Colonic mucosa (tissue), 4 donors: ENCODE measurements around the gene PRDM15. TPM values are rescaled to one million over a fixed set of nuclear protein-coding genes. Genes with fewer than 3 reads are reported as not detected.

Source experiments
- DNase-seq: peaks from one replicate; pipeline ENCODE4 v3.0.0-alpha.2; 2020
- H3K27ac ChIP-seq: fragments of 200-600 bp; one replicate; pipeline ENCODE4 v1.8.0; 2021
- H3K27me3 ChIP-seq: fragments of 200-600 bp; one replicate; pipeline ENCODE4 v1.8.0; 2021
- H3K36me3 ChIP-seq: fragments of 200-600 bp; one replicate; pipeline ENCODE4 v1.8.0; 2021
- H3K4me1 ChIP-seq: fragments of 200-600 bp; one replicate; pipeline ENCODE4 v1.8.0; 2021; ENCODE audit warnings: mild to moderate bottlenecking
- H3K4me3 ChIP-seq: fragments of 200-600 bp; one replicate; pipeline ENCODE4 v1.8.0; 2021
- H3K9ac ChIP-seq, 2 donors: one replicate each; pipeline ENCODE4 v1.7.0; 2013; ENCODE audit warnings: control low read depth in 2 of 2, low read depth in 2 of 2, low read length in 2 of 2
- H3K9me3 ChIP-seq: fragments of 200-600 bp; one replicate; pipeline ENCODE4 v1.8.0; 2021
- intact Hi-C: fragments of 100-400 bp; cut with DNase I; formaldehyde crosslinking; loops from one replicate; pipeline ENCODE4 v1.14.1; 2022
- total RNA-seq, 2 donors: library from RNA; stranded (reverse); fragmentation: NEBNext Ultra II Directional in 1 of 2; extraction: Animal tissue kit (Norgen Biotek cat#: 25700) in 1 of 2; gene quantifications; one replicate each; pipeline ENCODE4 v1.2.1, GENCODE V29; 2021
- TF ChIP-seq, protein P1 (sequence below): fragments of 200-600 bp; IDR thresholded peaks from one replicate; pipeline ENCODE4 v1.8.0; 2022; ENCODE audit warnings: antibody characterized with exemption, mild to moderate bottlenecking
- donor health status: healthy.
- donor health status: DM: no; HTN: no; CAD: no.
- donor health status: DM: no; HTN: no; CAD: no.

The PRDM15 gene
- total RNA-seq, 2 donors from 2014 or later, result 3.2 to 6.3 TPM

DNA sequence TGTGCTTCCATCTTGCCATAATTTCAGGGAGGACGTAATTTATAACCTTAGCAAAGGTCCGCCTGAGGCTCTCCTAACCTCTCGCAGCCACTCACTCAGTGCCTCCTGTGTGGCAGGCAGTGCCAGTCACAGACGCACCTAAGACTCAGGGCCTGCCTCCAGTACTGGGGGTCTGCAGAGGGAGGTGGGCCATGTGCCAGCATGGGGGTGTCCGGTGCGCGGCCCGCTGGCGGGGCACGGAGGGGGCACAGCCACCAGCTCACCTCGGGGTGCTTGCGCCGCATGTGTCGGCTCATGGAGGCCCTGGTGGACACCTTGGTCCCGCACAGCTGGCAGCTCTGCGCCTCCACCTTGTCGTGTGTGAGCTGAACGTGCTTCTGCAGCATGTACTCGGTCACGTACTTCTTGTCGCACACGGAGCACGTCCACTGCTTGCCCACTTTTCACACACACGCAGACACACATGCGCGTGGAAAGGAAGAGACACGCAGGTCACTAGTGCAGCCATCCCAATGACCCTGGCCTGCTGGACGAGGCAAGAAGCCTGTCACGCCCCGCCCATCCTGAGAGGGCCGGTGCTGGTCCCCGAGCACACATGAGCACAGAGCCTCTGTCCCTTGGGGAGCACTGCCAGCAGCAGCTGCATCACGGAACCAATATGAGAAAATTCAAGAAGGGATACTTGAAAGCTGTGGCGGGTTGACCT is 69.1 kb downstream of the PRDM15 start:
- peaks cover 1% of the 10 kb centered on the region for H3K36me3 ChIP-seq
- TF ChIP-seq, protein P1, sequence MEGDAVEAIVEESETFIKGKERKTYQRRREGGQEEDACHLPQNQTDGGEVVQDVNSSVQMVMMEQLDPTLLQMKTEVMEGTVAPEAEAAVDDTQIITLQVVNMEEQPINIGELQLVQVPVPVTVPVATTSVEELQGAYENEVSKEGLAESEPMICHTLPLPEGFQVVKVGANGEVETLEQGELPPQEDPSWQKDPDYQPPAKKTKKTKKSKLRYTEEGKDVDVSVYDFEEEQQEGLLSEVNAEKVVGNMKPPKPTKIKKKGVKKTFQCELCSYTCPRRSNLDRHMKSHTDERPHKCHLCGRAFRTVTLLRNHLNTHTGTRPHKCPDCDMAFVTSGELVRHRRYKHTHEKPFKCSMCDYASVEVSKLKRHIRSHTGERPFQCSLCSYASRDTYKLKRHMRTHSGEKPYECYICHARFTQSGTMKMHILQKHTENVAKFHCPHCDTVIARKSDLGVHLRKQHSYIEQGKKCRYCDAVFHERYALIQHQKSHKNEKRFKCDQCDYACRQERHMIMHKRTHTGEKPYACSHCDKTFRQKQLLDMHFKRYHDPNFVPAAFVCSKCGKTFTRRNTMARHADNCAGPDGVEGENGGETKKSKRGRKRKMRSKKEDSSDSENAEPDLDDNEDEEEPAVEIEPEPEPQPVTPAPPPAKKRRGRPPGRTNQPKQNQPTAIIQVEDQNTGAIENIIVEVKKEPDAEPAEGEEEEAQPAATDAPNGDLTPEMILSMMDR, result no peak
- no peaks in the 10 kb centered on the region for H3K27me3 ChIP-seq
- H3K4me3 ChIP-seq, result no peak overlapping the region
- H3K9ac ChIP-seq, result no peak overlapping the region
- H3K4me1 ChIP-seq, result no peaks in the 10 kb centered on the region
- no peak overlapping the region for H3K27ac ChIP-seq
- intact Hi-C loops, result no loop called here
- no peaks in the 10 kb centered on the region for H3K9me3 ChIP-seq
- no peak for DNase-seq

DNA sequence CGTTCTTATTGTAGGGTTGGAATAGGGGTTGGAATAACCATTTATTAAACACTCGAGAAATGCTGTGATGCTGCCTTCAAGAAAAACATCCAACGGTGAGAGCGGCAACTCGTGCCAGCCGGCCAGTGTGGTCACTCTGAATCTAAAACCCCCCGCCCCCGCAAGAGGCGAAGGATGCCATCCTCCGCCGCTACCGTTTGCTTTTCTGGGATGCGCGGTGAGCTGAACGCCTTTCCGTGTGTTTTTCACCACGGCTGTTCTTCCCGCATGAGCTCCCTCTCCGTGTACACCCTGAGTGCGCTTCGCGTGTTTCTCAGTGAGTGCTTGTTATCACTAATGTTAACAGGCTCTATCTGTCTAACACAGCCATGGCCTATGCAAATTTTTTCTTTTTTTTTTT is 70.3 kb downstream of the PRDM15 start:
- no peak overlapping the region for H3K4me3 ChIP-seq
- no peak overlapping the region for H3K9ac ChIP-seq
- H3K36me3 ChIP-seq, result no peaks in the 10 kb centered on the region
- H3K27me3 ChIP-seq, result no peaks in the 10 kb centered on the region
- intact Hi-C loops, result no loop called here
- H3K27ac ChIP-seq, result no peak overlapping the region
- TF ChIP-seq, protein P1, result no peak
- no peaks in the 10 kb centered on the region for H3K4me1 ChIP-seq
- no peaks in the 10 kb centered on the region for H3K9me3 ChIP-seq
- DNase-seq, result no peak

DNA sequence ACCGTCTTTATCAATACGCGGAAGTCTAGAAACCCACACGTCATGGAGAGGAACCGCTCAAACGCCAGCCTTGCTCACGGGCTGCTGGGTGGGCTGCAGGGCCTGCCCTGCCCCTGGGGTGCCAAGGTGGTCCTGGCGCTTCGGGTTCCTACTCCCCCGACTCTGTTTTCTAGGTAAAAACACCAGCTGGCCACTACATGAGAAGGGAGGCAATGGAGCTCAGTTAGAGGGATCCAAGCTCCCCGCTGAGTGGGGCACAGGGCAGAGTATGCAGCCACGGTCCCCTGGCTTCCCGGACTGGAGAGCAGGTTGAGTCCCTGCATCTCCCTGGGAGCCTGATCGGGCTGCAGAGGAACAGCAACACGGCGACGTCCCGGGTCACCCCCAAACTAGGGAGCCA is 71.0 kb downstream of the PRDM15 start:
- no peaks in the 10 kb centered on the region for H3K27me3 ChIP-seq
- H3K36me3 ChIP-seq, result no peaks in the 10 kb centered on the region
- H3K4me1 ChIP-seq, result no peaks in the 10 kb centered on the region
- H3K4me3 ChIP-seq, result no peak overlapping the region
- no peaks in the 10 kb centered on the region for H3K9me3 ChIP-seq
- no peak overlapping the region for H3K27ac ChIP-seq
- no peak overlapping the region for H3K9ac ChIP-seq
- intact Hi-C loops, result no loop called here
- TF ChIP-seq, protein P1, result no peak
- no peak for DNase-seq

DNA sequence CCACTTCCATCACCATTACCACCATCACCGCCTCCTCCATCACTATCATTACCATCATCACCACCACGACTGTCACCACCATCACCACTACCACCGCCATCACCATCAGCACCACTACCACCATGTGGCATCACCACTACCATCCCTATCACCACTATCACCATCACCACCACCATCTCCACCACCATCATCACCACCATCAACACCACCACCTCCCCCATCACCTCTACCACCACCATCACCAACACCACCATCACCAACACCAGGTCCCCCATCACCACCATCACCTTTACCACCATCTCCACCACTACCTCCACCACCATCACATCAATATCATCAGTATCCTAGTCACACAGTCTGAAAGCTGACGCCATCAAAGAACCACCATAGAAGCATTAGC is 72.4 kb downstream of the PRDM15 start:
- H3K9ac ChIP-seq, result no peak overlapping the region
- H3K27ac ChIP-seq, result no peak overlapping the region
- DNase-seq, result no peak
- H3K4me3 ChIP-seq, result no peak overlapping the region
- no peaks in the 10 kb centered on the region for H3K36me3 ChIP-seq
- TF ChIP-seq, protein P1, result no peak
- intact Hi-C loops, result no loop called here
- H3K27me3 ChIP-seq, result no peaks in the 10 kb centered on the region
- H3K9me3 ChIP-seq, result no peaks in the 10 kb centered on the region
- H3K4me1 ChIP-seq, result no peaks in the 10 kb centered on the region

DNA sequence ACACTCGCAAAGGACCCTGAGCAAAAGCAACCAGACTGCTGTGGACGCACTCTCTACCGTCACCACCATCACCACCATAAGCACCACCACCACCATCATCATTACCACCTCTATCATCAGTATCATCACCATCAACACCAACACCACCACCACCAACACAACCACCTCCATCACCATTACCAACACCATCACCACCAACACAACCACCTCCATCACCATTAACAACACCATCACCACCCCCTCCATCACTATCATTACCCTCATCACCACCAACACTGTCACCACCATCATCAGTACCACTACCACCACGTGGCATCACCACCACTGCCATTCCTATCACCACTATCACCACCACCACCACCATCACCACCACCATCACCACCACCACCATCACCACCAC is 73.5 kb downstream of the PRDM15 start:
- no peak overlapping the region for H3K4me3 ChIP-seq
- H3K9ac ChIP-seq, result no peak overlapping the region
- DNase-seq, result no peak
- H3K9me3 ChIP-seq, result no peaks in the 10 kb centered on the region
- no peaks in the 10 kb centered on the region for H3K4me1 ChIP-seq
- intact Hi-C loops, result no loop called here
- TF ChIP-seq, protein P1, result no peak
- no peak overlapping the region for H3K27ac ChIP-seq
- no peaks in the 10 kb centered on the region for H3K27me3 ChIP-seq
- no peaks in the 10 kb centered on the region for H3K36me3 ChIP-seq
